HG02798 (cell line): ENCODE data around the gene DUS3L.
"Not testable (repeated sequence)": the region's sequence is repeated elsewhere in the genome, so short reads cannot be mapped to it uniquely, and the experiment has no call there.

ENCODE experiments used
- ATAC-seq: cut with Tn5 transposase; IDR thresholded peaks from one replicate; pipeline ENCODE4 v1.9.1; 2021; ENCODE audit warnings: mild to moderate bottlenecking; ENCODE audit not compliant: unreplicated experiment, poor library complexity

DUS3L gene

GRCh38 chr19:5775668-5776309 lies 15.2 kb downstream of the DUS3L start:
- ATAC-seq: no peak

GRCh38 chr19:5774921-5775320 lies 16.0 kb downstream of the DUS3L start:
- ATAC-seq: no peak

- no peak for ATAC-seq
Measured at GRCh38 chr19:5773276-5773675, 17.7 kb downstream of the DUS3L start.

DNA sequence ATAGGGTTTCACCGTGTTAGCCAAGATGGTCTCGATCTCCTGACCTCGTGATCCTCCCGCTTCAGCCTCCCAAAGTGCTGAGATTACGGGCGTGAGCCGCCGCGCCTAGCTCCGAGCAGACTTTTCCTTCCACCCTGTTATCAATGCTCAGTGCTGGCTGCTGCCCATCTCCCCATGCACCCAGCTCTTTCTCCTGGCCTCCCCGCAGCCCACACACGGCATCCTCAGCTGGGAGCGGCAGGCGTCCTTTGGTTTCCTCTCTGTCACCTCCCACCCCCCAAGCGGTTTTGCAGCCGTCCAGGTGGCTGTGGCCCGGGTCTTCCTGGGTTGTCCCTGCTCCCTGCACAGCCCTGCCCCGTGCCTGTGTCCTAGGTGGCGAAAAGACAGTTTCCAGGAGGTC lies 18.5 kb downstream of the DUS3L start:
- no peak for ATAC-seq

GRCh38 chr19:5767949-5768348 lies 23.0 kb downstream of the DUS3L start:
- no peak for ATAC-seq

DNA sequence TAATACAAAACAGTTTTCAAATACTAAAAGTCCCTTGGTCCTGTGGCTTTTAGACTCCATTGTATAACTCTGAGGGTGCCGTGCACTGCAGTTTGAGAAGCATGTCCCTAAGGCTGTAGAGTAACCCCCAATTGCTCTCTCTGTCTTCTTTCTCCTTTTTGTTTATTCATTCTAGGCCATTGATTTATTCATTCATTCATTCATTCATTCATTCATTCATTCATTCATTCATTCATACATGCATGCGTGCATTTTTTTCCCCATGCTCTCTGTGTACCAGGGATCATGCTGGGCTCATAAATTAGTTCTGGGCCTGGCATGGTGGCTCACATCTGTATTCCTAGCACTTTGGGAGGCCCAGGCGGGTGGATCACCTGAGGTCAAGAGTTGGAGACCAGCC lies 25.7 kb downstream of the DUS3L start:
- ATAC-seq: no peak

DNA sequence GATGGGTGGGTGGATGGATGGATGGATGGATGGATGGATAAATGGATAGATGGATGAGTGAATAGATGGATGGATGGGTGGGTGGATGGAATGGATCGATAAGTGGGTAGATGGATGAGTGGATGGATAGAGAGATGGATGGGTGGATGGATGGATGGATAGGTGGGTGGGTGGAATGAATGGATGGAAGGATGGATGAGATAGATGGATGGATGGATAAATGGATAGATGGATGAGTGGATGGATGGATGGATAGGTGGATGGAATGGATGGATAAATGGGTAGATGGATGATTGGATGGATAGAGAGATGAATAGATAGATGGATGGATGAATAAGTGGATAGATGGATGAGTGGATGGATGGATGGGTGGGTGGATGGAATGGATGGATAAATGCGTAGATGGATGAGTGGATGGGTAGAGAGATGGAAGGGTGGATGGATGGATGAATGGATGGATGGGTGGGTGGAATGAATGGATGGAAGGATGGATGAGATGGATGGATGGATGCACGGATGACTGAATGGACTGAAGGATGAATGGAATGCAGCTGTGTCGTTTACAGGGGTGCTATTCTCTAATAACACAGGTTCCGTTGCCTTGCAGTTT lies 28.2 kb downstream of the DUS3L start:
- ATAC-seq: no peak

DNA sequence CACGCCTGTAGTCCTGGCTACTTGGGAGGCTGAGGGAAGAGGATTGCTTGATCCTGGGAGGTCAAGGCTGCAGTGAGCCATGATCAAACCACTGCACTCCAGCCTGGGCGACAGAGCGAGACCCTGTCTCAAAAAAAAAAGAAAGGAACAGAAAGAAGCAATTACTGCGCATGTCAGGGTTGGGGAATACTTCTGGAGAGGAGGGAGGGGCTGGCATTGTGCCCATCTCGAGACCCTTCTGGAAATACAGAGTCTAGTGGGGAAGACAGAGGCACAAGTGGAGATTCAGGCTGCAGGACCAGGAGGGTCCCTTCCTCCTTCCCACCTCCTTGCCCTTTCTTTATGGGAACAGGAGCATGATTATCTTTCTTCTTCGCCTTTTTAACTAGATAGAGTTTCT lies 37.2 kb downstream of the DUS3L start:
- ATAC-seq: no peak

- ATAC-seq: no peak
Measured at GRCh38 chr19:5751709-5752108, 39.3 kb downstream of the DUS3L start.

GRCh38 chr19:5749505-5749904 lies 41.5 kb downstream of the DUS3L start:
- ATAC-seq: no peak

DNA sequence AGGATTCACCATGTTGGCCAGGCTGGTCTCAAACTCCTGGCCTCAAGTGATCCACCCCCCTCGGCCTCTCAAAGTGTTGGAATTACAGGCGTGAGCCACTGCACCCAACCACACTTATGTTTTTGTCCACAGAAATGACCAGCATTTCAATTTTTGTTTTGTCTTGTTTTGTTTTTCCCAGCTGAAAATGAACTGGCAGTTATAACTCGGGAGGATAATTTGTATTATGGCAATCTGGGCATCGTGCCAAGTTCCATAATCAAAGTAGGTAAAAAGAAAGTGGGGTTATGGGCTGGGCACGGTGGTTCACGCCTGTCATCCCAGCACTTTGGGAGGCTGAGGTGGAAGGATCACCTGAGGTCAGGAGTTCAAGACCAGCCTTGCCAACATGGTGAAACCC lies 42.0 kb downstream of the DUS3L start:
- ATAC-seq: not testable (repeated sequence)

GRCh38 chr19:5744999-5745398 lies 46.0 kb downstream of the DUS3L start:
- not testable (repeated sequence) for ATAC-seq

DNA sequence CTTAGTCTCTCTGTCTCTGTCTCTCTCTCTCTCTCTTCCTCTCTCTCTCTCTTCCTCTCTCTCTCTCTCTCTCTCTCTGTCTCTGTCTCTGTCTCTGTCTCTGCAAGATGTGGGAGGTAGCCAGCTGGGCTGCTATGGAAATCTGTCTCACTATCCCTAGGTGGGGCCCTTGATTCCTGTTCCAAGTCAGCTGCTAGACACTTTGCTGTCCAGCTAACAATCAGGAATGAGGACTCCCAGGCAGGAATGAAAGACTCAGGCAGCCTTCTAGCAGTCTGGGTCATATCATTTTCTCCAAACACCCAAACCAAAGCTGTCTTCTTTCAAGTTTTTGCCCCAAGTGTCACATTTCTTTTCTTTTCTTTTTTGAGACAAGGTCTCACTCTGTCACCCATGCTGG lies 47.3 kb downstream of the DUS3L start:
- no peak for ATAC-seq

DNA sequence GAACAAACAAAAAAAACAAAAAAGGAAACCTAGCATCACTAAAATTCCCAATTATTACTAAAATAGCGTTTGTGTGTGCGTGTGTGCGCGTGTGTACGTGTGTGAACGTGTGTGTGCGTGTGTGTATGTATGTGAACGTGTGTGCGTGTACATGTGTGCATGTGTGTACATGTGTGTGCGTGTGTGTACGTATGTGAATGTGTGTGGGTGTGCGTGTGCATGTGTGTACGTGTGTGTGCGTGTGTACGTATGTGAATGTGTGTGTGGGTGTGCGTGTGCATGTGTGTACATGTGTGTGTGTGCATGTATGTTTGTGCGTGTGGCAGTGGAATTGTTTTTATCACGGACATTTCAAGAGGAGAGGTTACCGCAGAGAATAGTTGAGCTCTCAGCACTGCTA lies 48.9 kb downstream of the DUS3L start:
- no peak for ATAC-seq

- no peak for ATAC-seq
Measured at GRCh38 chr19:5738423-5738822, 52.5 kb downstream of the DUS3L start.
